ENCODE results near the gene TBR1.

The TBR1 gene

DNA sequence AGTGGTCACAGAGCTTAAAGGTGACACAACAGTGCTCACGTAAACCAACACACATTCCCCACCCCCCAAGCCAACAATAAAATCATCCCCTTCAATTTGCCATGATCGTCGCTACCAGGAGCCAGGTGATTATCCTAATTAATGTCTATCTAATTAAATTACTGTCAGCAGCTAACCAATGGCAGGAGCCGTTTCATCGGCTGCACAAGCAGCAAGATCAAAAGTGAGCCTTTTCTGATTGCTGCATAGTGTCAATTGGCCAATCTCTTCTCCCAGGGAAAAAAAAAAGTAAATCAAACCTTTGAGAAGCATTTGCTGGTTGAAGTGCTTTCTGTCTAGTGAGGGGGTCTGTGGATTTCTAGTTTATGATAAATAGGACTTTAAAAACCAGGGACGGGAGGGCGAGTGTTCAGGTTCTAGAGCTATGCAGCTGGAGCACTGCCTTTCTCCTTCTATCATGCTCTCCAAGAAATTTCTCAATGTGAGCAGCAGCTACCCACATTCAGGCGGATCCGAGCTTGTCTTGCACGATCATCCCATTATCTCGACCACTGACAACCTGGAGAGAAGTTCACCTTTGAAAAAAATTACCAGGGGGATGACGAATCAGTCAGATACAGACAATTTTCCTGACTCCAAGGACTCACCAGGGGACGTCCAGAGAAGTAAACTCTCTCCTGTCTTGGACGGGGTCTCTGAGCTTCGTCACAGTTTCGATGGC, at the start of gene TBR1:
Gene TBR1, plus strand, starts transcription at position 311 of the 721 bp plus-strand sequence. Its CDS starts 114 bp downstream, at position 425.
- peak within 1 kb of the TSS; percentile 71 for H3K4me3 Mint-ChIP-seq
- H3K27ac Mint-ChIP-seq, result no peak within 1 kb of the TSS
- peaks cover 11% of the 10 kb centered on the region for H3K36me3 Mint-ChIP-seq (ENCODE audit: low read depth)
- TF ChIP-seq CTCF (IDR thresholded peaks at IDR 0.05), result no peak
- H3K27me3 Mint-ChIP-seq (ENCODE audit: low read depth, poor library complexity), result peaks cover 98% of the 10 kb centered on the region
- H3K9me3 Mint-ChIP-seq, result peaks cover 3% of the 10 kb centered on the region
- peaks cover 38% of the 10 kb centered on the region for H3K4me1 Mint-ChIP-seq
- peak; percentile 6 for DNase-seq

GRCh38 chr2:161367675-161368074, 48.4 kb upstream of the TBR1 start:
- peaks cover 16% of the 10 kb centered on the region for H3K9me3 Mint-ChIP-seq

GRCh38 chr2:161369311-161369710, 46.8 kb upstream of the TBR1 start:
- no peaks in the 10 kb centered on the region for H3K27me3 Mint-ChIP-seq (ENCODE audit: low read depth, poor library complexity)
- H3K36me3 Mint-ChIP-seq (ENCODE audit: low read depth), result peaks cover 30% of the 10 kb centered on the region
- no peak overlapping the region for H3K4me3 Mint-ChIP-seq
- no peaks in the 10 kb centered on the region for H3K4me1 Mint-ChIP-seq
- TF ChIP-seq CTCF (IDR thresholded peaks at IDR 0.05), result no peak
- DNase-seq, result no peak
- H3K27ac Mint-ChIP-seq, result no peak overlapping the region
- H3K9me3 Mint-ChIP-seq, result no peaks in the 10 kb centered on the region

More at GRCh38 chr2:161367675-161368074, 48.4 kb upstream of the TBR1 start:
- DNase-seq, result no peak
- H3K4me3 Mint-ChIP-seq, result no peak overlapping the region
- H3K27me3 Mint-ChIP-seq (ENCODE audit: low read depth, poor library complexity), result no peaks in the 10 kb centered on the region
- no peak for TF ChIP-seq CTCF (IDR thresholded peaks at IDR 0.05)
- no peaks in the 10 kb centered on the region for H3K4me1 Mint-ChIP-seq
- H3K27ac Mint-ChIP-seq, result no peak overlapping the region
- H3K36me3 Mint-ChIP-seq (ENCODE audit: low read depth), result peaks cover 46% of the 10 kb centered on the region

GRCh38 chr2:161370981-161371380, 45.1 kb upstream of the TBR1 start:
- no peak for TF ChIP-seq CTCF (IDR thresholded peaks at IDR 0.05)
- H3K27ac Mint-ChIP-seq, result no peak overlapping the region
- H3K4me1 Mint-ChIP-seq, result no peaks in the 10 kb centered on the region
- no peaks in the 10 kb centered on the region for H3K9me3 Mint-ChIP-seq
- no peak for DNase-seq
- no peak overlapping the region for H3K4me3 Mint-ChIP-seq
- no peaks in the 10 kb centered on the region for H3K27me3 Mint-ChIP-seq (ENCODE audit: low read depth, poor library complexity)
- peaks cover 25% of the 10 kb centered on the region for H3K36me3 Mint-ChIP-seq (ENCODE audit: low read depth)

DNA sequence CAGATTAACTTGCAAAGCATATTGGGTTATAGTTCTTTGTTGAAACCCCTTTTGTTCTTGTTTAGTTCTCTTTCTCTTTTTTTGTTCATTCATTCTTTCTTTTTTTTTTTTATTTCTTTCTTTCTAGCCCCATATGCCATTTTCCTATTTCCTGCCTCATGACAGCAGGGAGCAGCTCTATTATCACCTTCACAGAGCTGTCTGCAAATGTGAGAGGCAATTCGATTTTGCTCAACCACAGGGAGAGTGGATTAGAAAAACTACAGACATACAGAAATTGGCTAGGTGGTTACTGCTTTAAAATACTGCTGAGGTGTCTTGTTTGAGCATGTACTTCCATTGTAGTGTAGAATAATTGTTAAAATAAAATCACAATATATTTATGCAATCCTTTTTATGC, 44.2 kb upstream of the TBR1 start:
- Mint-ChIP-seq H3K27ac (no peak overlapping the region), H3K36me3 (ENCODE audit: low read depth) (peaks cover 25% of the 10 kb centered on the region), H3K4me1 (no peaks in the 10 kb centered on the region), H3K27me3 (ENCODE audit: low read depth, poor library complexity) (no peaks in the 10 kb centered on the region), H3K4me3 (no peak overlapping the region), H3K9me3 (no peaks in the 10 kb centered on the region)
- DNase-seq, result no peak
- no peak for TF ChIP-seq CTCF (IDR thresholded peaks at IDR 0.05)

- no peaks in the 10 kb centered on the region for H3K27me3 Mint-ChIP-seq (ENCODE audit: low read depth, poor library complexity)
- H3K36me3 Mint-ChIP-seq (ENCODE audit: low read depth), result peaks cover 20% of the 10 kb centered on the region
- no peaks in the 10 kb centered on the region for H3K4me1 Mint-ChIP-seq
- DNase-seq, result no peak
- no peak for TF ChIP-seq CTCF (IDR thresholded peaks at IDR 0.05)
- no peak overlapping the region for H3K27ac Mint-ChIP-seq
- no peaks in the 10 kb centered on the region for H3K9me3 Mint-ChIP-seq
- no peak overlapping the region for H3K4me3 Mint-ChIP-seq
These were observed 42.2 kb upstream of the TBR1 start for GRCh38 chr2:161373942-161374341.
